ENCODE results near the gene C1QTNF9. TPM values are rescaled to one million over a fixed set of nuclear protein-coding genes. Genes with fewer than 3 reads are reported as not detected.
"Not testable (repeated sequence)": the region's sequence is repeated elsewhere in the genome, so short reads cannot be mapped to it uniquely, and the experiment has no call there.

C1QTNF9 gene
- total and polyA plus RNA-seq, 2 donors (not counting 1 experiment from before 2014, with no cell fraction given): not detected

GRCh38 chr13:24362435-24362952, 53.1 kb downstream of the C1QTNF9 start:
- Histone ChIP-seq H3K9me3 (ENCODE audit: control extremely low read depth in 1 of 3, control insufficient read depth in 2 of 3, insufficient read depth in 1 of 3, low read length in 2 of 3) (no peaks in the 10 kb centered on the region), H3K27ac (ENCODE audit: low read length in 2 of 2) (no peak overlapping the region), H3K4me2 (replicated peaks; ENCODE audit: low read depth, low read length, poor library complexity, severe bottlenecking) (no peak overlapping the region), H4K20me1 (ENCODE audit: control insufficient read depth, insufficient read depth, low read length, poor library complexity, severe bottlenecking) (no peaks in the 10 kb centered on the region), H3K27me3 (replicated peaks in 1 of 4; ENCODE audit: control extremely low read depth in 1 of 4, control insufficient read depth in 3 of 4, insufficient read depth in 4 of 4, low read length in 3 of 4) (no peaks in the 10 kb centered on the region), H3K4me1 (ENCODE audit: control insufficient read depth in 2 of 2, insufficient read depth in 2 of 2, low read length in 2 of 2) (no peaks in the 10 kb centered on the region), H2AFZ (ENCODE audit: insufficient read depth, low read depth, low read length, poor library complexity, severe bottlenecking) (no peak overlapping the region), H3K4me3 (ENCODE audit: control extremely low read depth in 1 of 5, extremely low read depth in 1 of 5, insufficient read depth in 1 of 5, low read depth in 2 of 5, low read length in 4 of 5) (no peak overlapping the region), H3K79me2 (ENCODE audit: control insufficient read depth, insufficient read depth, low read length) (no peaks in the 10 kb centered on the region), H3K9ac (ENCODE audit: low read length) (no peak overlapping the region), H3K36me3 (replicated peaks in 1 of 2; ENCODE audit: control extremely low read depth in 1 of 2, control insufficient read depth in 1 of 2, extremely low read depth in 1 of 2, insufficient read depth in 2 of 2, low read length in 1 of 2) (no peaks in the 10 kb centered on the region)
- 82% methylated on average over 3 of the region's 9 CpGs for WGBS (ENCODE audit: insufficient coverage)
- Mint-ChIP-seq H3K27ac (no peak overlapping the region), H3K4me1 (no peaks in the 10 kb centered on the region), H3K4me3 (no peak overlapping the region), H3K27me3 (no peaks in the 10 kb centered on the region), H3K9me3 (ENCODE audit: insufficient read depth) (no peaks in the 10 kb centered on the region)
- intact Hi-C loops (cut with micrococcal nuclease): no loop called here
- DNase-seq: no peak
- POLR2A ChIA-PET: no interaction called here
- CTCF ChIA-PET: no interaction called here
- ATAC-seq (ENCODE audit: low read depth): no peak
- no peak for TF ChIP-seq CTCF (IDR thresholded peaks at IDR 0.05)
- TF ChIP-seq EZH2 (IDR thresholded peaks at IDR 0.05; ENCODE audit: borderline replicate concordance, insufficient read depth, low read depth, low read length, poor library complexity, severe bottlenecking): no peak

- no peak overlapping the region for H3K4me2 ChIP-seq (replicated peaks; ENCODE audit: low read depth, low read length, poor library complexity, severe bottlenecking)
- H3K9ac ChIP-seq (ENCODE audit: low read length): no peak overlapping the region
- peaks cover under 1% of the 10 kb centered on the region for H3K27me3 Mint-ChIP-seq
- no peaks in the 10 kb centered on the region for H3K4me1 Mint-ChIP-seq
- H3K27ac Mint-ChIP-seq: no peak overlapping the region
- no peak for TF ChIP-seq CTCF (IDR thresholded peaks at IDR 0.05)
- no peak for TF ChIP-seq EZH2 (IDR thresholded peaks at IDR 0.05; ENCODE audit: borderline replicate concordance, insufficient read depth, low read depth, low read length, poor library complexity, severe bottlenecking)
- intact Hi-C loops (cut with micrococcal nuclease): no loop called here
- H4K20me1 ChIP-seq (ENCODE audit: control insufficient read depth, insufficient read depth, low read length, poor library complexity, severe bottlenecking): no peaks in the 10 kb centered on the region
- no peaks in the 10 kb centered on the region for H3K4me1 ChIP-seq (ENCODE audit: control insufficient read depth in 2 of 2, insufficient read depth in 2 of 2, low read length in 2 of 2)
- no peaks in the 10 kb centered on the region for H3K36me3 ChIP-seq (replicated peaks in 1 of 2; ENCODE audit: control extremely low read depth in 1 of 2, control insufficient read depth in 1 of 2, extremely low read depth in 1 of 2, insufficient read depth in 2 of 2, low read length in 1 of 2)
- H3K9me3 Mint-ChIP-seq (ENCODE audit: insufficient read depth): no peaks in the 10 kb centered on the region
- ChIA-PET POLR2A (no interaction called here), CTCF (no interaction called here)
- no peak overlapping the region for H2AFZ ChIP-seq (ENCODE audit: insufficient read depth, low read depth, low read length, poor library complexity, severe bottlenecking)
- H3K27me3 ChIP-seq (replicated peaks in 1 of 4; ENCODE audit: control extremely low read depth in 1 of 4, control insufficient read depth in 3 of 4, insufficient read depth in 4 of 4, low read length in 3 of 4): no peaks in the 10 kb centered on the region
- no peaks in the 10 kb centered on the region for H3K9me3 ChIP-seq (ENCODE audit: control extremely low read depth in 1 of 3, control insufficient read depth in 2 of 3, insufficient read depth in 1 of 3, low read length in 2 of 3)
- WGBS (ENCODE audit: insufficient coverage): 85% methylated on average over 6 of the region's 9 CpGs
- H3K27ac ChIP-seq (ENCODE audit: low read length in 2 of 2): no peak overlapping the region
- H3K4me3 ChIP-seq (ENCODE audit: control extremely low read depth in 1 of 5, extremely low read depth in 1 of 5, insufficient read depth in 1 of 5, low read depth in 2 of 5, low read length in 4 of 5): no peak overlapping the region
- DNase-seq (no peak), ATAC-seq (ENCODE audit: low read depth) (no peak)
- no peaks in the 10 kb centered on the region for H3K79me2 ChIP-seq (ENCODE audit: control insufficient read depth, insufficient read depth, low read length)
- no peak overlapping the region for H3K4me3 Mint-ChIP-seq
These were observed 55.8 kb downstream of the C1QTNF9 start for GRCh38 chr13:24365191-24365590.

GRCh38 chr13:24366315-24366714, 56.9 kb downstream of the C1QTNF9 start:
- H3K79me2 ChIP-seq (ENCODE audit: control insufficient read depth, insufficient read depth, low read length); H3K9me3 Mint-ChIP-seq (ENCODE audit: insufficient read depth); H3K4me3 ChIP-seq (ENCODE audit: control extremely low read depth in 1 of 5, extremely low read depth in 1 of 5, insufficient read depth in 1 of 5, low read depth in 2 of 5, low read length in 4 of 5); H3K4me1 Mint-ChIP-seq; H3K27ac Mint-ChIP-seq; CTCF ChIA-PET; H3K4me3 Mint-ChIP-seq; H3K9me3 ChIP-seq (ENCODE audit: control extremely low read depth in 1 of 3, control insufficient read depth in 2 of 3, insufficient read depth in 1 of 3, low read length in 2 of 3); H3K4me1 ChIP-seq (ENCODE audit: control insufficient read depth in 2 of 2, insufficient read depth in 2 of 2, low read length in 2 of 2); H4K20me1 ChIP-seq (ENCODE audit: control insufficient read depth, insufficient read depth, low read length, poor library complexity, severe bottlenecking); H3K27me3 Mint-ChIP-seq; H2AFZ ChIP-seq (ENCODE audit: insufficient read depth, low read depth, low read length, poor library complexity, severe bottlenecking); H3K27ac ChIP-seq (ENCODE audit: low read length in 2 of 2); ATAC-seq (ENCODE audit: low read depth); H3K9ac ChIP-seq (ENCODE audit: low read length); POLR2A ChIA-PET; DNase-seq; H3K36me3 ChIP-seq (replicated peaks in 1 of 2; ENCODE audit: control extremely low read depth in 1 of 2, control insufficient read depth in 1 of 2, extremely low read depth in 1 of 2, insufficient read depth in 2 of 2, low read length in 1 of 2); intact Hi-C loops (cut with micrococcal nuclease); H3K27me3 ChIP-seq (replicated peaks in 1 of 4; ENCODE audit: control extremely low read depth in 1 of 4, control insufficient read depth in 3 of 4, insufficient read depth in 4 of 4, low read length in 3 of 4); H3K4me2 ChIP-seq (replicated peaks; ENCODE audit: low read depth, low read length, poor library complexity, severe bottlenecking): not testable (repeated sequence)
- whole genome bisulfite sequencing (ENCODE audit: insufficient coverage): no CpG with 5 or more reads among the region's 8 CpGs
